ENCODE data around the gene WDR12.
"Not testable (repeated sequence)": the region's sequence is repeated elsewhere in the genome, so short reads cannot be mapped to it uniquely, and the experiment has no call there.

The WDR12 gene

GRCh38 chr2:202911512-202912341 lies at the start of gene WDR12, which contains the start of gene CARF:
WDR12 (minus strand) TSS chr2:202911673; CDS start chr2:202911476, 197 bp downstream.
CARF (plus strand) TSS chr2:202912275; CDS start chr2:202941903, 29,628 bp downstream.
- peak; percentile 67 to 79 (median 72) for DNase-seq

GRCh38 chr2:202960524-202960923 lies 49.1 kb upstream of the WDR12 start:
- no peak for DNase-seq

GRCh38 chr2:202950592-202950991 lies 39.1 kb upstream of the WDR12 start:
- DNase-seq = no peak

- DNase-seq = not testable (repeated sequence)
Measured at GRCh38 chr2:202949333-202949732, 37.9 kb upstream of the WDR12 start.

GRCh38 chr2:202945497-202945896 lies 34.0 kb upstream of the WDR12 start:
- no peak for DNase-seq

GRCh38 chr2:202944816-202945215 lies 33.3 kb upstream of the WDR12 start:
- no peak for DNase-seq

- DNase-seq = no peak
Measured at GRCh38 chr2:202944408-202944807, 32.9 kb upstream of the WDR12 start.

GRCh38 chr2:202941771-202942170 lies 30.3 kb upstream of the WDR12 start:
- DNase-seq = no peak

GRCh38 chr2:202938960-202939359 lies 27.5 kb upstream of the WDR12 start:
- DNase-seq = no peak

GRCh38 chr2:202934456-202934855 lies 23.0 kb upstream of the WDR12 start:
- DNase-seq = no peak

GRCh38 chr2:202933958-202934357 lies 22.5 kb upstream of the WDR12 start:
- DNase-seq = no peak

- DNase-seq = no peak
Measured at GRCh38 chr2:202933139-202933510, 21.7 kb upstream of the WDR12 start.

- DNase-seq = no peak
Measured at GRCh38 chr2:202932425-202933138, 21.1 kb upstream of the WDR12 start.

- no peak for DNase-seq
Measured at GRCh38 chr2:202918860-202919259, 7.4 kb upstream of the WDR12 start.

GRCh38 chr2:202912342-202913201 lies 1.1 kb upstream of the WDR12 start:
- DNase-seq = not testable (repeated sequence)

- DNase-seq = no peak
Measured at GRCh38 chr2:202911203-202911511, 316 bp downstream of the WDR12 start.

- DNase-seq = no peak
Measured at GRCh38 chr2:202910698-202911097, 775 bp downstream of the WDR12 start.

GRCh38 chr2:202910250-202910649 lies 1.2 kb downstream of the WDR12 start:
- DNase-seq = not testable (repeated sequence)

GRCh38 chr2:202909394-202910192 lies 1.9 kb downstream of the WDR12 start:
- no peak for DNase-seq

- no peak for DNase-seq
Measured at GRCh38 chr2:202908186-202908585, 3.3 kb downstream of the WDR12 start.

- not testable (repeated sequence) for DNase-seq
Measured at GRCh38 chr2:202905507-202905906, 6.0 kb downstream of the WDR12 start.

- no peak for DNase-seq
Measured at GRCh38 chr2:202885190-202885589, 26.3 kb downstream of the WDR12 start.

Measured in activated CD4-positive, CD25-positive, alpha-beta regulatory T cell (primary cell).